HG02981 (cell line): ENCODE data around the gene C10orf62.

ENCODE experiments used
- ATAC-seq: cut with Tn5 transposase; IDR thresholded peaks from one replicate; pipeline ENCODE4 v1.9.1; 2021; ENCODE audit warnings: mild to moderate bottlenecking, moderate library complexity; ENCODE audit not compliant: unreplicated experiment

Gene C10orf62

DNA sequence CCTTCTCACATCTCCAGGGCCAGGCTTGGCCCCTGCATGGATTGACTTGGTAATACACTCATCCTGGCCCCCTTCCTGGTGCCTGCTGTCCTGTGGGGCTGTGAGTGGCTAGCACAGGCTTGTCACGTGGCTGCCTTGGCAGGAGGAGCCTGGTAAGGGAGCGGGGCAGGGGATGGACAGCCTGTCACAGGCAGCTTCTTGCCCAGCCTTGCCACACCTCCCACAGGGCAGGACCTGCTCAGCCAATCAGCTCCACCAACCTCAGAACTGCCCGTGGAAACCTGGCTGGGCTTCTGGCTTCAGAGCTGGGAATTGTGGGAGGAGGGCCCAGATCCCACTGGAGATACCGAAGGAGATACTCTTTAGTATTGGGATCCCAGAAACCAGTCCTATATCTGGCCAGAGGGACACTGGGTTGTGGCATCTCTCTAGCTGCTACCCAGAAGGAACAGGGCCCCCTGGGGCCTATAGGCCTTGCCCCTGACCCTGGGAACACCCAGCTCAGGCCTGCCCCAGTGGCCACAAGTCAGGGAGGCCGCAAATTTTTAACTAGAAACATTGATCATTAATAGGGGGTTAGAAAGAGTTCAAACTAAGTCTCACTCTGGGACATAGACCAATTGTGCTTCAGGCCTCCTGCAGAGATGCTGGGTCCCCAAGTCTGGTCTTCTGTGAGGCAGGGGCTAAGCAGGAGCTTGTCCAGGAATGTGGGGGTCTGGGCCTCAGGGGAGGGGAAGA is 5.3 kb upstream of the C10orf62 start, which contains the start of gene HOGA1:
Gene HOGA1 (plus strand): TSS at position 330 of the 738 bp plus-strand sequence. CDS start 315 bp downstream, at position 645.
- peak; percentile 71 for ATAC-seq

DNA sequence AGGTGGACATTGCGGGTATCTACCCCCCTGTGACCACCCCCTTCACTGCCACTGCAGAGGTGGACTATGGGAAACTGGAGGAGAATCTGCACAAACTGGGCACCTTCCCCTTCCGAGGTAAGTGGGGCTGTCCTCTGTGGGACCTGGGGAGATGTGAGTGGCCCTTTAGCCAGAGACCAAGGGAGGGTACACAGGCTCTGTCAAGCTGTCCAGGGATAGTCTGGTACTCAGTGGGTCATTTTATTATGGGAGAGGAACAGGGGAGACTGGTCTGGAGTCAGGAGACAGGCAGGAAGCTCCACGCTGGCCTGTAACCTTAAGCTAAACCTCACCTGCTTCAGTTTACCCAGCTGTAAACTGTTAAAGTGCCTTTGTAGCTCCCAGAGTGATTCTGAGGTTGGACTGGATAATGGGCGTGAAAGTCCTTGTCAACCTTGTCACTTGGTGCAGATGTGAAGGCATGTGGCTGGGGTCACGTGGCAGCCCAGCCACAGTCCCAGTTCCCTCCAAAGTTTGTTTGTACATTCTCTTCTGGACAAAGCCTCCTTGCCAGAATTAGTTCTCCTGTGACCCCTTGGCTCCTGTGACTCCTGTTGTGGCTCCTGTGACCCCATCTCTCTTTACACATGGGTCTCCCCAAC is 4.6 kb upstream of the C10orf62 start:
- ATAC-seq: no peak

DNA sequence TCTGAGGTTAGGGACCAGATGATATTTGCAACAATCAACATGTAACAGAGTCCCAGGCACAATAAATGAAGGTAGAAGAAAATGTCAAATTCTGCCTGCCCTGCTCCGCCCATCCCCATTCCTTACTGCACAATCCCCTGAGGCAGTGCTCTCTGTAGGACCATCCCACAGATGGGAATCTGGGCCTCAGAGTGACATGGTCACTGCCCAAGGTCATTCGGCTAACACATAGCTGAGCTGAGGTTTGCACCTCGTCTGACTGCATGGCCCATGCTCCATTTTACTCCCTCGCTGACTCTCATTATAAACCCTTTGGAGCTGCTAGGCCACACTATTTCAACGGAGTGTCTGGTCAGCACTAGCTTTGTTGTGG is 4.1 kb upstream of the C10orf62 start:
- ATAC-seq: no peak

DNA sequence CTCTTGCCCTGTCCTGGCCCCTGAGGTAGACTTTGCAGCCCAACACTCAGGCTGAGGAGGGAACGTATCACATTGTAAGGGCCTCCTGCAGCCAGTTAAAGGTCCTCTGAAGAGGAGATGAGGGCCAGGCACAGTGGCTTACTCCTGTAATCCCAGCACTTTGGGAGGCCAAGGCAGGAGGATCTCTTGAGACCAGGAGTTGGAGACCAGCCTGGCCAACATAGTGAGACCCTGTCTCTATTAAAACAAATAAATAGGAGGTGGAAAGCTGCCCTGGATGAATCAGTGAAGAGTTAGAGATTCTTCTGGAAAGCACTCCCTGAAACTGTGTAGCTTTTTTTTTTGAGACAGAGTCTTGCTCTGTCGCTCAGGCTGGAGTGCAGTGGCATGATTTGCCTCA is 2.3 kb upstream of the C10orf62 start:
- no peak for ATAC-seq

DNA sequence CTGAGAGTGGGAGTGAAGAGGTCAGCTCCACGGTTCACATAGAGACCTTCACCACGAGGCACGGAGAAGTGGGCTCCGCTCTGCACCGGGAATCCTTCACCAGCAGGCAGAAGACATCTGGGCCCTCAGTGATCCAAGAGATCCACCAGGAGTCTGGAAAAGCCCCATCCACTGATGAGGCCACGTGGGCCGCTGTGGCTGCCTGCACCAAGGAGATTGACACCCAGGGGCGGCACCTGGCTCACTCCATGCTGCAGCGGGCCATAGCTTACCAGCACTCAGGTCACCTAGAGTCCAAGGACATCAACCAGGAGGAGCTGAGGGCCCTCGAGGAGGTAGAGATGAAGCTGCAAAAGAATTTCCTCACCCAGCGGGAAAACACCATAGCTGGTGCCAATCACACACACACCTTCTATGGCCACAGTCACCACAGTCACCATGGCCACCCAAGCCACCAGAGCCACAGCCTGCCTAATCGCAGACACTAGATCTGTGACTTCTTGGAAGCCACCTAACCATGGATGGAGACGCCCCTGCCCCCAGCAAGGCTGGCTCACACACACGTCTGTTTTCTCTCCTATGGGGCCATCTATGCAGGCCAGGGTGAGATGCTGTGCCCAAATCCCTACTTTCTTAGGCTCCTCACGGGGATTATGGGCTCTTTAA is 694 bp downstream of the C10orf62 start:
- no peak for ATAC-seq

DNA sequence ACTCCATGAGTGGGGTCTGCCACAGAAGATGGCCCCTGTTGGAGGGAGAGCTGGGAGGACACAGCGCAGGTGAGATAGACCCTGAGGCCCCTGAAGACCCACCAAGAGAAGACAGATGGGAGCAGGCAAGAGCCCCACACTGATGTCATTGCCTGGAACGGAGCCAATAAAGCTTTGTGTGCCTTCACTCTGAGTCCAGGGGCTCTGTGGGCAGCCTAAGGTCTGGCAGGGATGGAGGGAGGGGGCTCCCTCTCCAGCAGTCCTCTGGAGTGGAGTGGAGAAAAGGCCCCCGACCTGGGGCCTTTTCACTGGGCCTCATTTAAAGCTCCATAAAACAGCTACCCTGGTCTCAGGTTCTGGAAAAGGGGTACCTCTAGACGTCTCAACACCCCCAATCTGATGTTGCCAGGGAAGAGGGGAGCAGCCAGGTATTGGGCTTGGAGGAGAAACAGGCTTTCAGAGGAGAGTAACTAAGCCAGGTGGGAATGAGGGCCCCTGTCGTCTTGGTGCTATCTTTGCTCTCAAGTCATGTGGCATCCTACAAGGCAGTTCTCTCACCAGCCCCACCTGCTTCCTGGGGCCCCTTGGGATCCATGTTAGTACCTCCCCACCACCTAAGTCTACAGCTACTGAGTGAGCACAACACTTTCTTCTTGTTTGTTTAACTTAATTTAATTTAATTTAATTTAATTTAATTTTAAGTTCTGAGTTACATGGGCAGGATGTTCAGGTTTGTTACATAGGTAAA is 1.4 kb downstream of the C10orf62 start:
- no peak for ATAC-seq

DNA sequence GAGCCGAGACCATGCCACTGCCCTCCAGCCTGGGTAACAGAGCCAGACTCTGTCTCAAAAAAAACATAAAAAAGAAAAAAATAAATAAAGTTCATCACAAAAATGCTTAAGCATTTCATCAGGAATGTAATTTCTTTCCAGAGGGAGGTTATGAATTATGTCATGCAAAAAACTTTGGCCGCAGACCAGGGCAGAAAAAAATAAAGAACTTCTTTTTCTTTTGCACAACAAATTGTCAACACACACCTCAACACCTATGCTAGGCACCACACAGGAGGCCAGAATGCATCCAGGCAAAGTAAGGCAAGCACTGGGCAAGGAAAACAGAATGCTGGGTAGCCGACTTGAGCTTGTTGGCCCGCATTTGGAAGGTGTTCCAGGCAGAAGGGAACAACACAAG is 3.9 kb downstream of the C10orf62 start:
- no peak for ATAC-seq

DNA sequence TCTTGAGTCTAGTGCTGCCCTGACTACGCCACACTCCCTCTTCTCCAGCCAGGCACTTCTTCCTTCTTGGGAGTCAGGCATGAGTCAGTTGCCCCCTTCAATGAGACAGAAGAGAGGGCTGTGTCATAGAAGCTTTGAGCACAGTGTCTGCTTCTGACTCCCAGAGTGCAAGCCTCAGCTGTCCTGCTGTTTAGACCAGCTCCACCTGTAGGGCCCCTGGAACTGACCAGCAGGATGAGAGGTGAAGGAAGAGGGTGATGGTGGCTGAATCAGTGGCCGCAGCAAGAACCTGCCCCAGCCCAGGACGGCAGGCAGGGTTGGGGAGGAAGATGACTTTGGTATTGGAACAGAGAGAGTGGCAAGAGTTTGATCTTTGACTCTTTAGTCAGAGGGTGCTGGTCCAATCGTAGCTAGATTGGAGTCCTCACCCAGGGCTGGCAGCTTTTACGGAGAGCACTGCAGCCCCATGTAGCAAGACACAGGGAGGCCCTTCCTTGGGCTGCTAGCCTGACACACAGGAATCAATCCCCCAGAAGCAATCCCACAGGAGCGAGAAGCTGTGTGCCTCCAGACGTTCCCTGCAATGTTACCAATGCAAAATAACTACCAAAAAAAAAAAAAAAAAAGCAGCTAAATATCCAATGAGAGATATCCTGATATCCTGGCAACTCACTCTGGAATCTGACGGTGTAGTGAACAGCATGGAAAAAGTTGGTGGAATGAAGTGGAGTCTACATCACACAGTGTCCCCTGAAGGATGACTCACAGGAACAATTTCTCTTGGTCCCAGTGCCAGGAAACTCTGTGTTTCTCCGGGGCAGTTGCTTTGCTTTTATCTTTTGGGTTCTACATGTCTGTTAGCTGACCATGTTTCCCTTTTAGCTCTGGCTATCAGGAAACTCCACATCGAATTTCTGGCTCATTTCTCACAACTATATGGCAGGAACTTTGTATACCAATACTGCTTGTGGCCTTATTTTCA is 6.9 kb downstream of the C10orf62 start:
- no peak for ATAC-seq

DNA sequence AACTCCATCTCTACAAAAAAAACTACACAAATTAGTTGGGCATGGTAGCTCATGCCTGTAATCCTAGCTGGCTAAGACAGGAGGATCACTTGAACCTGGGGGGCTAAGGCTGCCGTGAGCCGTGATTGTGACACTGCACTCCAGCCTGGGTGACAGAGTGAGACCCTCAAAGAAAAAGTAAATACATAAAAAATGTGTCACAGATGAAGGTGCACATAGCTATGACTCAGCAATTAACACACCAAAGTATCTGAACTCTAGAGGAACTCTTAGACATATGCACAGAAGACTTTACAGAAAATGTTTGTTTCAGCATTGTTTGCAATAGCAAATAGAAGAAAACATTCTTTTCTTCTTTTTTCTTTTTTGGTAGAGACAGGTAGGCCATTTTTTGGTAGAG is 8.3 kb downstream of the C10orf62 start:
- ATAC-seq: no peak

DNA sequence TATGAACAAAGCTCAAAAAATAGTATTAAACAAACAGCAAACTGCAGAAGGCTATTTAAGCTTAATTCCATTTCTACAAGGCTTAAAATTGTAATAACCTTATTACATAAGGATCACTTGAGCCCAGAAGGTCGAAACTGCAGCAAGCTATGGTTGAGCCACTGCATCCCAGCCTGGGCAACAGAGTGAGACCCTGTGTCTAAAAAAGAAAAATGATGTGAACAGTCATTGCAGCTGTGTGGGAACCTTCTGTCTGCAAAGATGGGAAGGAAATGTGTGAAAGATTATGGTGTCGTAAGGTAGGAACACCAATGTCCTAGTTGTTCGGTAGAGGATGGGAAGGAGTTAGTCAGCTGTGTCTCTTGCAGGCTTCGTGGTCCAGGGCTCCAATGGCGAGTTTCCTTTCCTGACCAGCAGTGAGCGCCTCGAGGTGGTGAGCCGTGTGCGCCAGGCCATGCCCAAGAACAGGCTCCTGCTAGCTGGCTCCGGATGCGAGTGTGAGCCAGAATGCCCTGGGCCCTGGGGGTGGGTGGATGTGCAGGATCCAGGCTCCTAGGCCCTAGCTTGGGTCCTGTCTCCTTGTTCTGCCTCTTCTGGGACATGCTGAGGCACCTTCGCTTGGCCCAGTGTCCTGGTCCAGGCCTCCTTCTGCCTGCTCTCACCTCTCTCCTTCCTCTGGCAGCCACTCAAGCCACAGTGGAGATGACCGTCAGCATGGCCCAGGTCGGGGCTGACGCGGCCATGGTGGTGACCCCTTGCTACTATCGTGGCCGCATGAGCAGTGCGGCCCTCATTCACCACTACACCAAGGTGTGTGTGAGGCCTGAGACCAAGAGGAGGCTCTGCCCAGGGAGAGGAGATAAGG is 9.1 kb downstream of the C10orf62 start:
- no peak for ATAC-seq

DNA sequence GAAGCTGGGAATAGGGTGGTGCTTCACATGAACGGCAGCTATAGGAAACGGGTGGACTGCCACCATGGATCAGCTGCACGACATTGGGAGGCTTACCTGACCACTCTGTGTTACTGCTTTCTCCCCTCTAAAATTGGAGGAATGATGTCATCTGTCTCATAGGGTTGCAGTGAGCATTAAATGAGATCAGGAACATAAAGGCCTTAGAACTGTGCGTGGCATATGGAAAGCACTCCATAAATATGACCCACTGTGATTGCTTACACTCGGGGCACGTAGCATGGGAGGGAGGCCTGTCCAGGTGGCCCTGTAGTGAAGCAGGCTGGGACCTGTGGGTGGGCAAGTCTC is 9.7 kb downstream of the C10orf62 start:
- ATAC-seq: no peak

DNA sequence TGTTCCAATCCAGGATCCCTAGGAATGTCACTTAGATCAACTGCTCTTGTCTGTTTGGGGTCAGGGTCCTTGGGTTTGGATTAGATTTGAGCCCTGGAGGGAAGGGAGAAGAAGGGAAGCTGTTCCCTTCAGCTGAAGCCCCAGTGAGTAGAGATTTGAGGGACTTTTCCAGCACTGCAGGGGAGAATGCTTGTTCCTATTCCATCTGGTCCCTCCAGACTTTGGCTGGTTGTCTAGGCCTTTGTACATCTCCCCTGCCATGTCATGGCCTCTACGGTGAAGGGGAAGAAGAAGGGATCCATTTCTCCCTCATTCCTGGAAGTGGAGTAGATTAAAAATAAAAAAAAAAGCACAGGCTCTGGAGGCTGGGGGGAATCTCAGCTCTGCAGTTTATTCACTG is 11.1 kb downstream of the C10orf62 start:
- ATAC-seq: no peak

DNA sequence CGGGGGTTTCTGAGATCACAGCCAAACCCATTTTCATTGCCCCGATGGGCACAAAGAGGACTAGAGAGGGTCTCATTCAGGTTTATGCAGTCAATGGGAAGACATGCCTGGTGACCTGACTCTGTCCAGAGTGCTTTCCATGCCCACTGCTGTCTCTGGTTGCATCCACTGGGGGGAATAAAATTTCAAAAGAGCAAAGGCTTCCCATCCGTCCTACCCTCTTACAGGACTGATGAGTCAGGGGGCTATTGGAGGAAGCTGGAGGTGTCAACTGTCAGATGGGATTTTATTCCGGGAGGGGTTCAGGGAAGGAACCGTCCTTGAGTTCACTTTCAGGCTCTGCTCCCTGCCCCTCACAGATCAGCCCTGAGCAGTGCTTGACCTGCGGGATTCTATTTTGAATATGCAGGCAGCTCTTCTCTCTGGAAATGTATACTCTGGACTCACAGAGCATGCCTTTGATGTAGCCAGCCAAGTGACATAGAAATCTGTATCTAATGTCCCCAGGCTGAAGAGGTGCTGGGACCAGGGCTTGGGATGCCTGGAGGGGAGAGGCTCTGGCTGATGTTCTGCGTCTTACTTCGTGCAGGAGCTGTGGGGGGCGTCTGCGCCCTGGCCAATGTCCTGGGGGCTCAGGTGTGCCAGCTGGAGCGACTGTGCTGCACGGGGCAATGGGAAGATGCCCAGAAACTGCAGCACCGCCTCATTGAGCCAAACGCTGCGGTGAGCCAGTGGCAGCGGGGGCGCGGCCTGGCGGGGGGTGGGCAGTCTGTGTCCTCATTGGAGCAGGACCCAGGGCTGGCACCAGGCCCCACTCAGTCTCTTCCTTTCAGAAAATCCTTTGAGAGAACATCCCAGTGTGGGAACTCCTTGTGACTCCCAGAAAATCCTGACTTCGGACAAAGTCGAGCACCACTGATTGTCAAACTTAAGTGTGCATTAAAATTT is 12.0 kb downstream of the C10orf62 start:
- ATAC-seq: no peak

DNA sequence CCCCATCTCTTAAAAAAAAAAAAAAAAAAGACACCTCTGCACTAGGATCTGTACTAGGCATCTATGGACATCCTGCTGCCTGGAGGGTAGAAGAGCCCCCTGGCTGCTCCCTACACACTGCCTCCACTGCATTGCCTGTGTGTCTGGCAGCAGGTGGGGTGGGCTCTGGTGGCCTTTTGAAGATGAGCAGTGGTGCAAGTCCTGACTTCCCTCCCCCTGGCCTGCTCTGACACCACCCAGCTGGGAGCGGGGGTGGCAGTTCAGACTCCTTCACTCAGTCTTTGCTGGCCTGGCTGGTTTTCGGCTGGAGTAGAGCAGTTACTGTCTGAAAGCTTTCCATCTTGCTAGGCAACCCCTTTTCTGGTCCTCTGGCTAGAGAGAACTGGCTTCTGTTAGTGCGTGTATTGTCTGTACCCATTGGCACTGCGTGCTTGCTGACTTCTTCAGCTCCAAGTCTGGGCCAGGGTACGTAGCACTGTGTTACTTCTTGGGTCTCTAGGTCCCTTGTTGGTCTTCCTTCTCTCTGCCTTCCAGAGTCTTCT is 17.6 kb downstream of the C10orf62 start:
- no peak for ATAC-seq

DNA sequence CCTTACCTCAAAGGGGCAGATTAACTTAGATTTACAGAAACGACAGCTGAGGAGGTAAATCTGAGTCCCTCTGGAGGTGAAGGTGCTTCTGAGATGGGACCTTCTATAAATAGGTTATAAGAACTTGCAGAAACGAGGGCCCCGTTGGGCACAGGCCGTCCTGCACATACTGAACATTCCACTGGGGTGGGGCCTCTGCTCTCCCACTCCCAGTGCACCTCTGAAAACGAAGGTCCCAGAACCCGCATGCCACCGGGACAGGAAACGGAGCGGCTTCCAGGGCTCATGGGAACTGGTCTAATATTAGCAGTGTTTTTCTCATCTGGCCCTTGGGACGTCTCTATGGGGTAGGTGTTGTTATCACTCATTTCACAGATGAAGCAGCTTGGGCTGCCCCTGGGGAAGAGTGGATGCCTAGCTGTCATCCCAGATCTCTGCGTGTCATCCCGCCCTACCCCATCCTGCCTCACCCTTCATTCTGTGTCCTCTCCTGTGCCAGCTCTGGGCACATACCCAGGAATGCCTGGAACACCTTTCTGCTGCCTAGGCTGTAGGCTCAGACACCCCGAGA is 19.6 kb downstream of the C10orf62 start:
- no peak for ATAC-seq

DNA sequence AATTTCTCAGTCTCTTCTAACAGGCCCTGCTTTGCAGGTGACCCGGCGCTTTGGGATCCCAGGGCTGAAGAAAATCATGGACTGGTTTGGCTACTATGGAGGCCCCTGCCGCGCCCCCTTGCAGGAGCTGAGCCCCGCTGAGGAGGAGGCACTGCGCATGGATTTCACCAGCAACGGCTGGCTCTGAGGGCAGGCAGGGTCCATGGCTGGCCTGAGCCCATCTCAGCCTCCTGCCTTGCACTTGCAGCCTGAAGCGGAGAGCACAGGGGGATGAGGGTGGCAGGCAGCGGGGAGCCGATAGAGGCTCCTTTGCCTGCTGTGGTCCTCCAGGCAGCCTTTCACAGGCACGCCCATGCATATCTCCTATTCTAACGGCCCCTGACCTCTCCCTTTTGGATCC is 22.0 kb downstream of the C10orf62 start:
- no peak for ATAC-seq

DNA sequence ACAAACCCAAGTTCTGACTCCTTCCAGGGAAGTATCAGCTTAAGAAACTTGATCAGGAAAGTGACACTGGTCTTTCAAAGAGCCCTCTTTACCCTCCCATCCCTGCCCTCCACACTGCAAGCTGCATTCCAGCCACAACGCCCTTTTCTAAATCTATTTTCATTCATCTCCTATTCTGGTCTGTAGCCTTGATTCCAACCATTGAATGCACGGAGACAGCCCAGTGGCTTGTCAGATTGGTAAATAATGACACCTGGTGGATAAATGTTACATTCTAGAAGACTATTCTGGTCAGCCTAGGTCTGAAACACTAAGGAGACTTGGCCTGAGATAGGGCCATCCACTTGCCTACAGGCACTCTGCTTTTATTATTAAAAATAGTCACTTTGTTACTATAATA is 22.9 kb downstream of the C10orf62 start:
- no peak for ATAC-seq

DNA sequence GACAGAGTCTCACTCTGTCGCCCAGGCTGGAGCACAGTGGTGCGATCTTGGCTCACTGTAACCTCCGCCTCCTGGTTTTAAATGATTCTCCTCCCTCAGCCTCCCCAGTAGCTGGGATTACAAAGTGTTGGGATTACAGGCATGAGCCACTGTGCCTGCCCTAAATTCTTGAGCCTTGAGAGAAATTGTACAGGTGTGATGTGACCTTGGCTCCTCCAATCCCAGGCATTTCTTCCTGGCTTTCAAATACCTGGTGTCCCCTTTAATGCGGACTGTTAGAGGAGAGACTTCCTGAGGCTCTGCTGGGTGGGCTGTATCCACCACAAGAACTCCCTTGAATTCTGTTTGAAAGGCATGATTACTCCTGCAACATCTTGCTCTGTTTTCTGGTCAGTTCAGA is 28.8 kb downstream of the C10orf62 start:
- ATAC-seq: no peak
